K562 (cell line): ENCODE results near the gene FBXO9. TPM values are rescaled to one million over a fixed set of nuclear protein-coding genes. Genes with fewer than 3 reads are reported as not detected.
A peak's percentile ranks its signal among the peaks of the same experiment; 100 is the strongest.

Source experiments
- ATAC-seq: fragments of 200-7000 bp; cut with Tn5 transposase; 3 replicates; pipeline ENCODE4 v1.9.1; 2020; ENCODE audit warnings: moderate library complexity
- Bru-seq: library from RNA; stranded (reverse); fragments of 400-500 nt; gene quantifications from one replicate; lab custom pipeline; 2021; lab: Mats Ljungman, UMichigan
- BruChase-seq, 2 experiments: library from RNA; stranded (reverse); fragments of 400-500 nt; gene quantifications; one replicate each; lab custom pipeline; 2021; lab: Mats Ljungman, UMichigan
- BruUV-seq: library from RNA; stranded (reverse); fragments of 400-500 nt; replicated peaks from 2 replicates; lab custom pipeline; 2021; lab: Mats Ljungman, UMichigan
- CTCF ChIA-PET: fragments of 300-600 bp; formaldehyde crosslinking; extraction: SDS; loops from one replicate; lab custom pipeline; 2021; ENCODE audit warnings: low intra/inter-chr PET ratio; lab: Yijun Ruan, JAX
- POLR2A ChIA-PET: fragments of 300-600, 350-650 bp; sonication (Branson Sonifier 250); formaldehyde crosslinking; extraction: SDS; loops from one replicate; lab custom pipeline; 2021; ENCODE audit warnings: antibody characterized with exemption, inconsistent platforms; lab: Yijun Ruan, JAX
- DNase-seq, 4 experiments: peaks; one replicate each; pipeline versions ENCODE4 v3.0.0 to v3.0.0-alpha.2; 2011 to 2018; ENCODE audit warnings: low spot score in 3 of 4, mixed read lengths in 3 of 4; ENCODE audit errors: extremely low read depth in 1 of 4
- FAIRE-seq: peaks from 2 replicates; lab custom pipeline; 2011; peaks lifted over from hg19 to GRCh38; lab: Jason Lieb, UNC
- H2AFZ ChIP-seq: 2 replicates; pipeline ENCODE4 v1.6.0; 2011; ENCODE audit warnings: low read depth, low read length, control low read depth, inconsistent platforms
- H3K27ac ChIP-seq: fragments of 200-600 bp; 3 replicates; pipeline ENCODE4 v1.8.0; 2011; ENCODE audit warnings: low read depth, mild to moderate bottlenecking, control low read depth, inconsistent platforms, low read length, moderate library complexity, mixed read lengths; ENCODE audit errors: extremely low read depth
- H3K27me3 ChIP-seq, 2 experiments: fragments of 300-600 bp in 1 of 2; 2 replicates in 1 of 2; 3 replicates in 1 of 2; pipeline versions ENCODE4 v1.6.0 to v1.8.0; 2011; ENCODE audit warnings: inconsistent platforms in 2 of 2, low read length in 2 of 2, mild to moderate bottlenecking in 1 of 2, mixed read lengths in 1 of 2, moderate library complexity in 1 of 2; ENCODE audit not compliant: control insufficient read depth in 2 of 2, insufficient read depth in 2 of 2
- H3K36me3 ChIP-seq: fragments of 300-600 bp; 3 replicates; pipeline ENCODE4 v1.8.0; 2011; ENCODE audit warnings: mild to moderate bottlenecking, low read length, inconsistent platforms; ENCODE audit not compliant: control insufficient read depth, insufficient read depth
- H3K4me1 ChIP-seq, 2 experiments: fragments of 200-600 bp in 1 of 2; replicated peaks in 1 of 2; 2 replicates in 1 of 2; 3 replicates in 1 of 2; pipeline versions ENCODE4 v1.5.1 to v1.8.0; 2011; ENCODE audit warnings: inconsistent platforms in 2 of 2, low read length in 2 of 2, mild to moderate bottlenecking in 1 of 2, mixed read lengths in 1 of 2, moderate library complexity in 1 of 2; ENCODE audit not compliant: control insufficient read depth in 2 of 2, insufficient read depth in 2 of 2
- H3K4me2 ChIP-seq: 2 replicates; pipeline ENCODE4 v1.6.1; 2011; ENCODE audit warnings: low read length, control low read depth, inconsistent platforms, mixed read lengths; ENCODE audit not compliant: insufficient read depth
- H3K4me3 ChIP-seq: fragments of 200-600 bp; sonication (generic), shearing (Covaris generic); 2 replicates; pipeline ENCODE4 v1.5.1; 2016; ENCODE audit warnings: control low read depth, inconsistent platforms
- H3K79me2 ChIP-seq: fragments of 200-600 bp; 3 replicates; pipeline ENCODE4 v1.8.0; 2011; ENCODE audit warnings: low read length, inconsistent platforms; ENCODE audit not compliant: control insufficient read depth, insufficient read depth
- H3K9ac ChIP-seq, 2 experiments: 2 replicates each; pipeline versions ENCODE4 v1.6.0 to v1.6.1; 2011; ENCODE audit warnings: low read depth in 2 of 2, low read length in 2 of 2, control low read depth in 1 of 2, inconsistent platforms in 1 of 2, mild to moderate bottlenecking in 1 of 2, mixed read lengths in 1 of 2; ENCODE audit not compliant: insufficient read depth in 1 of 2
- H3K9me1 ChIP-seq: one replicate; pipeline ENCODE4 v1.6.0; 2011; ENCODE audit warnings: inconsistent platforms, mild to moderate bottlenecking, low read length, moderate library complexity; ENCODE audit not compliant: control insufficient read depth, insufficient read depth
- H3K9me3 ChIP-seq: replicated peaks from 2 replicates; pipeline ENCODE4 v1.5.1; 2011; ENCODE audit warnings: low read depth, low read length, inconsistent platforms; ENCODE audit not compliant: control insufficient read depth, insufficient read depth
- H4K20me1 ChIP-seq: replicated peaks from 2 replicates; pipeline ENCODE4 v1.6.1; 2011; ENCODE audit warnings: low read length, inconsistent platforms, mixed read lengths; ENCODE audit not compliant: control insufficient read depth, insufficient read depth
- CBFA2T2 ChIP-seq: fragments of 450-650 bp; conservative IDR thresholded peaks from 2 replicates; pipeline ENCODE4 v1.6.1; 2017; ENCODE audit warnings: mild to moderate bottlenecking
- CEBPG ChIP-seq, 3 experiments: fragments of 200-800 bp in 1 of 3; sonication (Bioruptor generic) in 1 of 3; sonication (generic) in 1 of 3; formaldehyde crosslinking in 1 of 3; IDR thresholded peaks in 2 of 3; conservative IDR thresholded peaks in 1 of 3; 2 replicates each; pipeline versions ENCODE4 v1.6.1 to v1.8.0; 2016 to 2022; ENCODE audit warnings: missing compliant biosample characterization in 2 of 3, missing genetic modification characterization in 2 of 3, mild to moderate bottlenecking in 1 of 3, missing genetic modification reagents in 1 of 3
- FUS ChIP-seq: fragments of 200-400 bp; formaldehyde crosslinking; optimal IDR thresholded peaks from 2 replicates; pipeline ENCODE3; 2017; ENCODE audit warnings: low read depth, low read length
- HDAC1 ChIP-seq, 2 experiments: fragments of 450-650 bp; IDR thresholded peaks; 2 replicates each; pipeline ENCODE4 v1.6.1; 2016 to 2017; ENCODE audit warnings: inconsistent platforms in 1 of 2, mild to moderate bottlenecking in 1 of 2, moderate library complexity in 1 of 2
- KLF16 ChIP-seq: IDR thresholded peaks from 2 replicates; pipeline ENCODE4 v1.6.1; 2016; ENCODE audit warnings: antibody characterized with exemption
- RAD51 ChIP-seq: fragments of 450-650 bp; IDR thresholded peaks from 2 replicates; pipeline ENCODE4 v1.7.1; 2016; ENCODE audit warnings: low read depth, mild to moderate bottlenecking, borderline replicate concordance
- RBBP5 ChIP-seq: fragments of 200-600 bp; sonication (generic); IDR thresholded peaks from 2 replicates; pipeline ENCODE4 v1.6.1; 2012; ENCODE audit warnings: borderline replicate concordance, mild to moderate bottlenecking, low read length, control low read depth, inconsistent platforms; ENCODE audit not compliant: insufficient read depth, poor library complexity, severe bottlenecking
- RBFOX2 ChIP-seq: fragments of 200-400 bp; formaldehyde crosslinking; IDR thresholded peaks from 2 replicates; pipeline ENCODE4 v1.6.1; 2017; ENCODE audit warnings: low read depth, mild to moderate bottlenecking, low read length, moderate library complexity
- STAG1 ChIP-seq: sonication (generic); formaldehyde crosslinking; IDR thresholded peaks from 2 replicates; pipeline ENCODE4 v1.5.0; 2020; ENCODE audit warnings: missing genetic modification reagents, borderline replicate concordance
- TCF7 ChIP-seq: sonication (generic); IDR thresholded peaks from 2 replicates; pipeline ENCODE4 v1.6.1; 2016; ENCODE audit warnings: antibody characterized with exemption, borderline replicate concordance
- ZKSCAN1 ChIP-seq: fragments of 150-350 bp; IDR thresholded peaks from 2 replicates; pipeline ENCODE4 v1.6.1; 2016; ENCODE audit warnings: low read depth, low read length
- ZKSCAN8 ChIP-seq: fragments of 200-800 bp; sonication (Bioruptor generic); IDR thresholded peaks from 2 replicates; pipeline ENCODE4 v1.6.1; 2016; ENCODE audit warnings: missing genetic modification characterization, missing compliant biosample characterization
- ZNF146 ChIP-seq: IDR thresholded peaks from one replicate; pipeline ENCODE4 v1.6.1; 2018; ENCODE audit warnings: missing compliant biosample characterization; ENCODE audit not compliant: unreplicated experiment
- ZNF263 ChIP-seq: sonication (generic); formaldehyde crosslinking; IDR thresholded peaks from 2 replicates; pipeline ENCODE4 v1.8.0; 2022; ENCODE audit warnings: mild to moderate bottlenecking, missing genetic modification reagents, borderline replicate concordance
- ZNF830 ChIP-seq: fragments of 250-450 bp; sonication (Bioruptor Pico); IDR thresholded peaks from 2 replicates; pipeline ENCODE4 v1.5.0; 2021; ENCODE audit warnings: mild to moderate bottlenecking
- ZSCAN29 ChIP-seq: fragments of 450-650 bp; IDR thresholded peaks from 2 replicates; pipeline ENCODE4 v1.6.1; 2017
- ZSCAN32 ChIP-seq: fragments of 450-650 bp; formaldehyde crosslinking; IDR thresholded peaks from 2 replicates; pipeline ENCODE4 v1.4.0; 2020; ENCODE audit warnings: mild to moderate bottlenecking, moderate library complexity
- ZZZ3 ChIP-seq: fragments of 450-650 bp; IDR thresholded peaks from 2 replicates; pipeline ENCODE4 v1.6.1; 2016; ENCODE audit warnings: antibody characterized with exemption, mild to moderate bottlenecking, moderate library complexity
- WGBS: fragments of 100-300 bp; shearing (Covaris generic); methylation state at CpG from one replicate; pipeline ENCODE4 v1.1.6; 2016; ENCODE audit warnings: low coverage, mixed read lengths; ENCODE audit not compliant: insufficient coverage; ENCODE audit errors: missing lambda C conversion rate; 5-methylcytosine and 5-hydroxymethylcytosine counted together
- in situ Hi-C: fragments of 300-500 bp; cut with MboI; formaldehyde crosslinking; loops from 4 replicates; pipeline ENCODE4 v1.15.0; 2018; ENCODE audit warnings: inconsistent platforms, mixed read lengths
- intact Hi-C: fragments of 100-400 bp; cut with micrococcal nuclease; formaldehyde crosslinking; loops from 2 replicates; pipeline ENCODE4 v1.14.2; 2022
- long read RNA-seq, 3 experiments: library from polyadenylated mRNA in 2 of 3; library from RNA in 1 of 3; unstranded in 2 of 3; stranded (forward) in 1 of 3; transcript quantifications; one replicate each; pipeline ENCODE4 v2.0.0, GENCODE V29; 2019 to 2022
- polyA minus RNA-seq, 3 experiments: library from RNA; depleted of rRNA, polyadenylated mRNA; stranded (reverse); fragments of >200 nt; gene quantifications; 2 replicates each; pipeline ENCODE4 v1.2.3, GENCODE V29; 2011
- polyA plus RNA-seq, 8 experiments: library from polyadenylated mRNA; depleted of rRNA in 4 of 8; stranded (reverse) in 5 of 8; unstranded in 3 of 8; fragments of >200 nt; fragmentation: Nextera tagmentation in 2 of 8; fragmentation: Illumina TruSeq in 1 of 8; extraction: Ambion mirVana in 2 of 8; extraction: Trizol in 1 of 8; gene quantifications; 2 replicates each; pipeline versions ENCODE4 v1.2.1 to v1.2.3, GENCODE V29; 2011 to 2014; ENCODE audit warnings: inconsistent platforms in 1 of 8, missing spikeins in 1 of 8
- total RNA-seq, 7 experiments: library from RNA; depleted of rRNA in 6 of 7; stranded (reverse); fragments of >200 nt in 6 of 7; fragmentation: Illumina TruSeq in 2 of 7; extraction: Trizol in 2 of 7; gene quantifications; 2 replicates each; pipeline versions ENCODE4 v1.2.1 to v1.2.3, GENCODE V29; 2011 to 2021; ENCODE audit warnings: low replicate concordance in 1 of 7

The FBXO9 gene
- 68.9 and 142 TPM in 2 replicates for total RNA-seq (2011; cell fraction: chromatin; rRNA removed; ENCODE audit: low replicate concordance)
- total RNA-seq (2011; cell fraction: nucleolus; rRNA removed): 43.7 and 53.2 TPM in 2 replicates
- total RNA-seq (2011; cell fraction: nucleoplasm; rRNA removed): 78.5 and 91.2 TPM in 2 replicates
- total RNA-seq (2014; rRNA removed): 27.6 and 44.5 TPM in 2 replicates
- 52.5 and 61.7 TPM in 2 replicates for total RNA-seq (2014; rRNA removed; fragmentation: Illumina TruSeq; extraction: Trizol)
- 49.6 and 52.6 TPM in 2 replicates for total RNA-seq (2015; rRNA removed; fragmentation: Illumina TruSeq; extraction: Trizol)
- total RNA-seq (2021): 79.9 and 85.3 TPM in 2 replicates
- polyA plus RNA-seq (2011; rRNA removed): 80.2 and 80.9 TPM in 2 replicates
- 53.7 and 90.4 TPM in 2 replicates for polyA plus RNA-seq (2011; cell fraction: cytosol; rRNA removed)
- 177 and 213 TPM in 2 replicates for polyA plus RNA-seq (2011; cell fraction: nucleus; rRNA removed)
- 49.3 and 53.3 TPM in 2 replicates for polyA plus RNA-seq (2012)
- polyA plus RNA-seq (2014; fragmentation: Illumina TruSeq; extraction: Trizol): 53.6 and 61.7 TPM in 2 replicates
- 10 to 100 TPM; 10.1 to 12.6 TPM for polyA plus RNA-seq (2014; fragmentation: Nextera tagmentation; extraction: Ambion mirVana)
- polyA plus RNA-seq (2014; rRNA removed): 48.3 and 51.4 TPM in 2 replicates
- polyA minus RNA-seq (2011; rRNA and poly(A)+ RNA removed): 50.4 and 59.4 TPM in 2 replicates
- 24.3 and 26.5 TPM in 2 replicates for polyA minus RNA-seq (2011; cell fraction: cytosol; rRNA and poly(A)+ RNA removed)
- 41.7 and 73.0 TPM in 2 replicates for polyA minus RNA-seq (2011; cell fraction: nucleus; rRNA and poly(A)+ RNA removed)
- percentile 83 among the genes with signal in this experiment for Bru-seq, nascent RNA
- percentile 90 among the genes with signal in this experiment for BruChase-seq, experiment 1, labeled RNA remaining after a 2-hour chase
- percentile 89 among the genes with signal in this experiment for BruChase-seq, experiment 2, labeled RNA remaining after a 6-hour chase
- long read RNA-seq, experiment 1, full-length matches to known transcripts: 282 of 381 reads
- long read RNA-seq, experiment 1, partial matches to known transcripts: 70 of 381 reads
- long read RNA-seq, experiment 1, other reads (novel, unspliced or antisense): 29 of 381 reads
- long read RNA-seq, experiment 2, partial matches to known transcripts: 27 of 94 reads
- long read RNA-seq, experiment 2, other reads (novel, unspliced or antisense): 67 of 94 reads
- long read RNA-seq, experiment 3, transcript FBXO9-202 (13 exons, 3,418 nt): major isoform, 12 of 39 reads
- long read RNA-seq, experiment 3, partial matches to known transcripts: 23 of 39 reads
- long read RNA-seq, experiment 3, other reads (novel, unspliced or antisense): 4 of 39 reads

GRCh38 chr6:53065266-53066076 is at the start of gene FBXO9:
TSS of gene FBXO9 (plus strand) at chr6:53065404. CDS start at chr6:53065790, 386 bp downstream.
- in situ Hi-C loops (no loop called here), intact Hi-C loops (no loop called here)
- peak within 1 kb of the TSS; percentile 96 for H2AFZ ChIP-seq
- DNase-seq (peak; percentile 80 to 84 (median 84)), FAIRE-seq (no peak), ATAC-seq (peak; percentile 69)
- H4K20me1 ChIP-seq: no peaks in the 10 kb centered on the region
- no peaks in the 10 kb centered on the region for H3K9me3 ChIP-seq
- POLR2A ChIA-PET: interaction anchor here (0.7 to 2.6 kb wide), 3 partner anchors 9 to 870 kb away, joined by 3 to 9 read pairs (median 9); no protein-coding TSS in a partner anchor
- peaks cover 23 to 31% of the 10 kb centered on the region in 2 experiments; a peak in 4 of 5 replicates for H3K4me1 ChIP-seq
- H3K4me3 ChIP-seq: peak within 1 kb of the TSS; percentile 84
- WGBS: under 1% methylated on average over 62 of the region's 78 CpGs
- no TSS peak for BruUV-seq
- H3K79me2 ChIP-seq: peaks cover 49% of the 10 kb centered on the region
- H3K9me1 ChIP-seq: no peaks in the 10 kb centered on the region
- H3K9ac ChIP-seq: peak within 1 kb of the TSS; percentile 76 to 98
- H3K27me3 ChIP-seq: no peaks in the 10 kb centered on the region
- H3K27ac ChIP-seq: peak within 1 kb of the TSS; percentile 84
- CTCF ChIA-PET: no interaction called here
- H3K4me2 ChIP-seq: peak within 1 kb of the TSS; percentile 89
- H3K36me3 ChIP-seq: peaks cover 15% of the 10 kb centered on the region
- TF ChIP-seq HDAC1 (IDR thresholded peaks at IDR 0.05) (peak in 1 of 2 experiments; percentile 6; a peak in 1 of 4 replicates), CEBPG (CRISPR knock-in tag; IDR thresholded peaks at IDR 0.05) (no peak), CEBPG (tag; conservative IDR thresholded peaks at IDR 0.05 in 1 of 2, IDR thresholded peaks at IDR 0.05 in 1 of 2) (no peak), ZKSCAN1 (peak; percentile 100), ZZZ3 (no peak), KLF16 (no peak), CBFA2T2 (no peak), ZSCAN29 (no peak), RBBP5 (peak; percentile 93), ZNF830 (CRISPR knock-in tag) (no peak), RAD51 (no peak), ZSCAN32 (CRISPR knock-in tag) (no peak), ZKSCAN8 (CRISPR knock-in tag) (no peak), FUS (no peak), RBFOX2 (peak; percentile 81), ZNF146 (no peak), STAG1 (CRISPR knock-in tag) (no peak), TCF7 (no peak), ZNF263 (CRISPR knock-in tag) (no peak)
